ENCODE data around the gene RPH3AL. TPM values are rescaled to one million over a fixed set of nuclear protein-coding genes. Genes with fewer than 3 reads are reported as not detected.

RPH3AL gene
- total RNA-seq, 2 experiments from 2014 or later: 2.4 to 2.8 TPM

DNA sequence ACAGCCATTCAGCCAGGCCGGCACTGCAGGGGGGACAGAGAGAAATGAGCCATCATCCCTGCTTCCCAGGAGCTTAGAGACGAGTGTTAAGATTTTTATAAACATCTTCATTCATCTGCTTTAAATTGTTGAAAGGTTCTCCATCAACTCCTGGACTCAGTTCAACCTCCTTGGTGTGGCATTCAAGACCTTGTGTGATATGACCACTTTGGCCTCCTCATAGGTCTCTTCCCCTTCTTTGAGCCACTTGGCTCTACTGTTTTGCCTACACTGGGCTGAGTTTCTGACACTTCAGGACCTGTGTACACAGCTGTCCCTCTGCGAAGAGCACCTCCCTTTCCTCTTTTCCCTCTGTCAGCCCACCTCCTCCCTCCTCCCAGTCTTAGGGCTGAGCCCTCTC is 175.5 kb downstream of the RPH3AL start:
- ATAC-seq (ENCODE audit: poor library complexity) (no peak), DNase-seq (no peak)
- peaks cover 23 to 32% of the 10 kb centered on the region in 2 experiments for H3K27me3 ChIP-seq (ENCODE audit: control insufficient read depth in 1 of 2, insufficient read depth in 2 of 2, low read length in 2 of 2)
- intact Hi-C loops (cut with DNase I, micrococcal nuclease): no loop called here
- Mint-ChIP-seq H3K4me3 (no peak overlapping the region), H3K27me3 (peaks cover 26% of the 10 kb centered on the region), H3K4me1 (ENCODE audit: low read depth) (no peaks in the 10 kb centered on the region), H3K27ac (no peak overlapping the region), H3K36me3 (ENCODE audit: low read depth) (no peaks in the 10 kb centered on the region), H3K9me3 (no peaks in the 10 kb centered on the region)
- H3K9me3 ChIP-seq (ENCODE audit: control insufficient read depth in 1 of 2, insufficient read depth in 1 of 2, low read length in 2 of 2): peaks cover 0 to 15% of the 10 kb centered on the region in 2 experiments
- CTCF ChIA-PET: no interaction called here
- no peak overlapping the region for H3K4me3 ChIP-seq (ENCODE audit: low read length)
- H3K27ac ChIP-seq (ENCODE audit: low read depth in 1 of 2, low read length in 2 of 2): no peak overlapping the region
- no peaks in the 10 kb centered on the region for H3K36me3 ChIP-seq (ENCODE audit: insufficient read depth, low read length)
- POLR2A ChIA-PET: no interaction called here
- no peak for TF ChIP-seq CTCF (IDR thresholded peaks at IDR 0.05)
- no peaks in the 10 kb centered on the region for H3K4me1 ChIP-seq (ENCODE audit: insufficient read depth, low read length)

DNA sequence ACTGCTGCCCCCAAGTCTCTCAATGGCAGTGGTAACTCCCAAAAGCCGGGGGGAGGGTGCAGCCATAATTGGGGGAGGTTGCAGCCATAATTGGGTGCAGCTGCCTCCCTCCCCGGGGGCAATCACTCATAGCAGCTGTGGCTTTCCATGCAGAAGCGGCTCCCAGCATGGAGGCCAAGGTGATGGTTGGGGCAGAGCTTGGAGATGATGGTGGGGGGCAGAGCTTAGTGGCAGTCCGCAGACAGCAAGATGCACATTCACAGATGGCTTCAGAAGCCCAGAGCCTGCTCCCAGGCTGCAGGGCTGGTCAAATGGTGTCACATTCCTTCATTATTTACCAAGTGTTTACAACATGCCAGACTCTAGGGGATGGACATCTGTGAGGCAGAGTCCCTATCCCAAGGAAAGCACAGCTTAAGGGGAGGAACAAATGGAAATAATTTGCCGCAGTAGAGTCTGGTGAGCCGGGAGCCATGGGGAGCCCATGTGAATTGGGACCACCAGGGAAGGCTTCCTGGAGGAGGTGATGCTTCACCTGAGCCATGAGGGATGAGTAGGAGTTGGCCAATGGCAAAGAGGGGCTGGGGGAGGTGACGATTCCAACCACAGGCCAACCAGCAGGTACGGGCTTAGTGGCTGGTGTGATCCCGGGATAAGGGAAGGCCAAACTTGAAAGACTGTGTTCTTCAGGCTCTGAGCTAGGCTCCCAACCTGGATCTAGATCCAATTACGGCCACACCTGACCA is 179.3 kb downstream of the RPH3AL start:
- Mint-ChIP-seq H3K4me3 (no peak overlapping the region), H3K27ac (no peak overlapping the region), H3K36me3 (ENCODE audit: low read depth) (no peaks in the 10 kb centered on the region), H3K27me3 (peaks cover 17% of the 10 kb centered on the region), H3K4me1 (ENCODE audit: low read depth) (no peaks in the 10 kb centered on the region), H3K9me3 (no peaks in the 10 kb centered on the region)
- Histone ChIP-seq H3K36me3 (ENCODE audit: insufficient read depth, low read length) (no peaks in the 10 kb centered on the region), H3K9me3 (ENCODE audit: control insufficient read depth in 1 of 2, insufficient read depth in 1 of 2, low read length in 2 of 2) (peaks cover 0 to 5% of the 10 kb centered on the region in 2 experiments), H3K4me3 (ENCODE audit: low read length) (no peak overlapping the region), H3K27ac (ENCODE audit: low read depth in 1 of 2, low read length in 2 of 2) (no peak overlapping the region), H3K27me3 (ENCODE audit: control insufficient read depth in 1 of 2, insufficient read depth in 2 of 2, low read length in 2 of 2) (peaks cover 6 to 11% of the 10 kb centered on the region in 2 experiments), H3K4me1 (ENCODE audit: insufficient read depth, low read length) (no peaks in the 10 kb centered on the region)
- DNase-seq: no peak
- intact Hi-C loops (cut with DNase I, micrococcal nuclease): no loop called here
- no peak for ATAC-seq (ENCODE audit: poor library complexity)
- no peak for TF ChIP-seq CTCF (IDR thresholded peaks at IDR 0.05)
- ChIA-PET CTCF (no interaction called here), POLR2A (no interaction called here)

DNA sequence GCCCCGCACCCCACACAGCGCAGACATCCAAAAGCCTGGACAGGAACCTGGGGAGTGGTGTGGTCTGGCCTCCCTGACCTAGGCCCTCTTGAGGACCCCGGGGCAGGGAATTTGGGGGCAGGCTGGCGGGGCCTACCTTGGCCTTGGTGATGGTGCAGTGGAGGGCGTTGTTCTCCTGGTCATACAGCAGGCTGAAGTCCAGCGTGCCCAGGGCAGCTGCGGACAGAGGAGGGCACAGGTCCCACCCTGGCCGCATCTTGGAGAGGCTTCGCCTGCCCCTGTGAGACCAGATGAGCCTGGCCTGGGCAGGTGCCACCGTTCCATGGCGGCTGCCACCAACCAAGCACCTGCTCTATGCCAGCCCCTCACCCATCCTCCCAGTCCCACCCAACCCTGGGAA is 180.2 kb downstream of the RPH3AL start:
- intact Hi-C loops (cut with DNase I, micrococcal nuclease): no loop called here

More for the DNA sequence above, 180.2 kb downstream of the RPH3AL start:
- Histone ChIP-seq H3K27me3 (ENCODE audit: control insufficient read depth in 1 of 2, insufficient read depth in 2 of 2, low read length in 2 of 2) (peaks cover 0 to 2% of the 10 kb centered on the region in 2 experiments), H3K4me1 (ENCODE audit: insufficient read depth, low read length) (no peaks in the 10 kb centered on the region), H3K4me3 (ENCODE audit: low read length) (no peak overlapping the region), H3K27ac (ENCODE audit: low read depth in 1 of 2, low read length in 2 of 2) (no peak overlapping the region), H3K9me3 (ENCODE audit: control insufficient read depth in 1 of 2, insufficient read depth in 1 of 2, low read length in 2 of 2) (no peaks in the 10 kb centered on the region), H3K36me3 (ENCODE audit: insufficient read depth, low read length) (no peaks in the 10 kb centered on the region)
- H3K27ac Mint-ChIP-seq: no peak overlapping the region
- ChIA-PET POLR2A (no interaction called here), CTCF (no interaction called here)
- no peaks in the 10 kb centered on the region for H3K4me1 Mint-ChIP-seq (ENCODE audit: low read depth)
- ATAC-seq (ENCODE audit: poor library complexity) (no peak), DNase-seq (no peak)
- H3K27me3 Mint-ChIP-seq: peaks cover 8% of the 10 kb centered on the region
- H3K36me3 Mint-ChIP-seq (ENCODE audit: low read depth): no peaks in the 10 kb centered on the region
- no peaks in the 10 kb centered on the region for H3K9me3 Mint-ChIP-seq
- no peak overlapping the region for H3K4me3 Mint-ChIP-seq
- TF ChIP-seq CTCF (IDR thresholded peaks at IDR 0.05): no peak
